ENCODE results near the gene TXNDC9.
"Not testable (repeated sequence)": the region's sequence is repeated elsewhere in the genome, so short reads cannot be mapped to it uniquely, and the experiment has no call there.

Gene TXNDC9

GRCh38 chr2:99325384-99325783 is 10.7 kb downstream of the TXNDC9 start:
- no peak for DNase-seq (ENCODE audit: low read depth, low spot score)

GRCh38 chr2:99317873-99318200 is 18.3 kb downstream of the TXNDC9 start:
- DNase-seq (ENCODE audit: low read depth, low spot score), result not testable (repeated sequence)

DNA sequence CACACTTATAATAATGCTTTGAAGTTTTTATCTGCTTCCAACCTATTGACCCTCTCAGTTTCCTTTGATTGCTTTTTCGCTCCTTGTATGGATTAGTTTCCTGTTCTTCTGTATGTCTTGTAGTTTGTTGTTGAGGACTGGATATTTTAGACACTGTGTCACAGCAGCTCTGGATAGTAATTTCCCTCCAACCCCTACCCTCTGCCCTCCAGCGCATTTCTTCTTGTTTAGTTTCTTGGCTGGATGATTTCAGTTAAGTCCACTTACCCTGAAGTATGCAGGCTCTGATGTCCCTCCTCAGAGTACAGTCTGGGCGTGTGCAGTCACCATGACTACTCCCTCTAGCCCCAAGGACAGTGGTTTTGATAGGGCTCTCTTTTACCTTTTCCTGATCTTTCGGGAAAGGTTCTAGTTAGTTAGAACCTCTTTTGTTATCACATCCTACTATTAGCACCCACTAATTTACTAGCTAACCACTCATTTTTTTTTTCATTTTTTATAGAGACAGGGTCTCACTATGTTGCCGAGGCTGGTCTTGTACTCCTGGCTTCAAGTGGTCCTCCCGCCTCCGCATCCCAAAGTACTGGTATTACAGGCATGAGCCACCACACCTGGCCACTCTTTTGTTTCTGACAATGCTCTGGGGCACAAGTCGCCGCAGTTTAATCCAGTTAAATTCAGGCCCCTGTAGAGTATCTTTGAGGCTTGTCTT is 18.8 kb downstream of the TXNDC9 start:
- no peak for DNase-seq (ENCODE audit: low read depth, low spot score)

- DNase-seq (ENCODE audit: low read depth, low spot score), result not testable (repeated sequence)
Measured at GRCh38 chr2:99301097-99301496, 35.0 kb downstream of the TXNDC9 start, which contains the start of gene LYG1. Gene LYG1, minus strand, starts transcription at chr2:99301197. Its CDS starts 5,527 bp downstream, at chr2:99295670.

- DNase-seq (ENCODE audit: low read depth, low spot score), result no peak
Measured at GRCh38 chr2:99299580-99299979, 36.6 kb downstream of the TXNDC9 start.

GRCh38 chr2:99297994-99298393 is 38.1 kb downstream of the TXNDC9 start:
- no peak for DNase-seq (ENCODE audit: low read depth, low spot score)

GRCh38 chr2:99285526-99285925 is 50.6 kb downstream of the TXNDC9 start:
- no peak for DNase-seq (ENCODE audit: low read depth, low spot score)

GRCh38 chr2:99279969-99280695 is 56.0 kb downstream of the TXNDC9 start:
- no peak for DNase-seq (ENCODE audit: low read depth, low spot score)

DNA sequence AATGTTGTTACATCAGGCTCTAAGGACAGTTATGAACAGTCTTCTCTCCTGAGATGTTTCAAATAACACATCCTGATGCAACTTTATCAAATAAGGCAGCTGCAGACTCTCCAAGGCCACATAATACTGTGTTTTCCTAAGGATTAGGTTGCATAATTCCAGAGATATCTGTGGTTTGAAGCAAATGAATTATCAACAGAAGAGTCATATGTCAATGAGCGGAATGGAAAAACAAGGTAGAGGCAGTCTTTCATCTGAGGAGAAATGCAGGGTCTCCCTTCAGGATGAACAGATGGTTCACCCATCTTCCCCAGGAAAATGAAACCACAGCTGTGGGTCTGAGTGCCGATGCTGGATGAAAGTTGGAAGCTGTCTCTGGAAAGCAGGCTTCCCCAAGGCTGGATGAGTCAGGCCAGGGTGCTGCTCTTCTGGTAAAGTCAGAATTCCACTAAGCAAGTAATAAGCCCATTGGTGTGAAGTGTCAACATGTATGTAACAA is 57.3 kb downstream of the TXNDC9 start:
- DNase-seq (ENCODE audit: low read depth, low spot score), result peak; percentile 59

- DNase-seq (ENCODE audit: low read depth, low spot score), result not testable (repeated sequence)
Measured at GRCh38 chr2:99278195-99278765, 57.9 kb downstream of the TXNDC9 start.

GRCh38 chr2:99275882-99276281 is 60.3 kb downstream of the TXNDC9 start:
- DNase-seq (ENCODE audit: low read depth, low spot score), result no peak

Data from smooth muscle cell of the brain vasculature (primary cell).